H9 (cell line): Measurements from ENCODE around the gene SHANK3. TPM values are rescaled to one million over a fixed set of nuclear protein-coding genes. Genes with fewer than 3 reads are reported as not detected.
A peak's percentile ranks its signal among the peaks of the same experiment; 100 is the strongest.

ENCODE experiments used
- DNase-seq: peaks from one replicate; pipeline ENCODE4 v3.0.0-alpha.2; 2017
- H2AFZ ChIP-seq: one replicate; pipeline ENCODE4 v1.6.1; 2013; ENCODE audit warnings: mild to moderate bottlenecking, low read length, control low read depth, moderate library complexity
- H2AK5ac ChIP-seq: 2 replicates; pipeline ENCODE4 v1.6.1; 2013; ENCODE audit warnings: low read length, control low read depth, mixed read lengths; ENCODE audit not compliant: insufficient read length
- H2BK120ac ChIP-seq: one replicate; pipeline ENCODE4 v1.6.1; 2013; ENCODE audit warnings: low read depth, mild to moderate bottlenecking, low read length, control low read depth, inconsistent platforms; ENCODE audit not compliant: poor library complexity, severe bottlenecking
- H2BK12ac ChIP-seq: 2 replicates; pipeline ENCODE4 v1.6.1; 2013; ENCODE audit warnings: low read length, control low read depth, mixed read lengths, low read depth; ENCODE audit not compliant: insufficient read length
- H2BK15ac ChIP-seq: 2 replicates; pipeline ENCODE4 v1.6.1; 2013; ENCODE audit warnings: low read depth, low read length, control low read depth
- H2BK20ac ChIP-seq: one replicate; pipeline ENCODE4 v1.6.1; 2013; ENCODE audit warnings: low read depth, mild to moderate bottlenecking, low read length, control low read depth, inconsistent platforms; ENCODE audit not compliant: poor library complexity, severe bottlenecking
- H2BK5ac ChIP-seq: 2 replicates; pipeline ENCODE4 v1.6.1; 2013; ENCODE audit warnings: low read length, control low read depth, mixed read lengths; ENCODE audit not compliant: insufficient read length
- H3K14ac ChIP-seq: 2 replicates; pipeline ENCODE4 v1.6.1; 2013; ENCODE audit warnings: low read length, control low read depth; ENCODE audit not compliant: insufficient read depth
- H3K18ac ChIP-seq: 2 replicates; pipeline ENCODE4 v1.6.1; 2013; ENCODE audit warnings: low read depth, mild to moderate bottlenecking, mixed read lengths, low read length, control low read depth; ENCODE audit not compliant: insufficient read length
- H3K23ac ChIP-seq: 2 replicates; pipeline ENCODE4 v1.6.1; 2013; ENCODE audit warnings: low read length, control low read depth, mixed read lengths, low read depth; ENCODE audit not compliant: insufficient read length
- H3K23me2 ChIP-seq: 2 replicates; pipeline ENCODE4 v1.6.1; 2013; ENCODE audit warnings: low read depth, mild to moderate bottlenecking, mixed read lengths, low read length, control low read depth; ENCODE audit not compliant: insufficient read length, poor library complexity, severe bottlenecking
- H3K27ac ChIP-seq: 2 replicates; pipeline ENCODE4 v1.5.1; 2013; ENCODE audit warnings: low read length, control low read depth, mixed read lengths, low read depth; ENCODE audit not compliant: insufficient read length
- H3K27me3 ChIP-seq: 2 replicates; pipeline ENCODE4 v1.6.1; 2013; ENCODE audit warnings: low read length, control low read depth, inconsistent platforms; ENCODE audit not compliant: insufficient read depth
- H3K4ac ChIP-seq: 2 replicates; pipeline ENCODE4 v1.6.1; 2013; ENCODE audit warnings: low read depth, mild to moderate bottlenecking, control low read depth, inconsistent platforms, low read length, moderate library complexity
- H3K4me1 ChIP-seq: 2 replicates; pipeline ENCODE4 v1.6.1; 2013; ENCODE audit warnings: low read length, control low read depth, inconsistent platforms; ENCODE audit not compliant: insufficient read depth
- H3K4me2 ChIP-seq: 2 replicates; pipeline ENCODE4 v1.6.1; 2013; ENCODE audit warnings: low read length, control low read depth, mixed read lengths; ENCODE audit not compliant: insufficient read length, insufficient read depth
- H3K56ac ChIP-seq: 2 replicates; pipeline ENCODE4 v1.6.1; 2013; ENCODE audit warnings: low read depth, mild to moderate bottlenecking, mixed read lengths, low read length, control low read depth; ENCODE audit not compliant: insufficient read length
- H3K79me1 ChIP-seq: 2 replicates; pipeline ENCODE4 v1.6.1; 2013; ENCODE audit warnings: low read depth, mild to moderate bottlenecking, moderate library complexity, low read length, control low read depth, inconsistent platforms; ENCODE audit not compliant: insufficient read depth, poor library complexity, severe bottlenecking
- H3K79me2 ChIP-seq: 2 replicates; pipeline ENCODE4 v1.6.1; 2013; ENCODE audit warnings: low read length, control low read depth, inconsistent platforms; ENCODE audit not compliant: insufficient read depth
- H3K9ac ChIP-seq: 2 replicates; pipeline ENCODE4 v1.6.1; 2013; ENCODE audit warnings: low read length, control low read depth, mixed read lengths; ENCODE audit not compliant: insufficient read length; ENCODE audit errors: extremely low read depth
- H3K9me3 ChIP-seq: one replicate; pipeline ENCODE4 v1.6.1; 2013; ENCODE audit warnings: low read depth, low read length, inconsistent platforms; ENCODE audit not compliant: control insufficient read depth
- H3T11ph ChIP-seq: one replicate; pipeline ENCODE4 v1.6.1; 2013; ENCODE audit warnings: mild to moderate bottlenecking, low read length, control low read depth, inconsistent platforms
- H4K20me1 ChIP-seq: one replicate; pipeline ENCODE4 v1.6.1; 2013; ENCODE audit not compliant: control insufficient read depth, insufficient read length, insufficient read depth
- H4K5ac ChIP-seq: 2 replicates; pipeline ENCODE4 v1.6.1; 2013; ENCODE audit warnings: low read depth, mild to moderate bottlenecking, mixed read lengths, low read length, control low read depth; ENCODE audit not compliant: insufficient read length
- H4K8ac ChIP-seq: replicated peaks from 2 replicates; pipeline ENCODE4 v1.6.1; 2013; ENCODE audit warnings: low read length, control low read depth, mixed read lengths, low read depth; ENCODE audit not compliant: insufficient read length
- H4K91ac ChIP-seq: 2 replicates; pipeline ENCODE4 v1.6.1; 2013; ENCODE audit warnings: low read depth, mild to moderate bottlenecking, moderate library complexity, mixed read lengths, low read length, control low read depth; ENCODE audit not compliant: insufficient read length
- H3K27ac Mint-ChIP-seq, 3 experiments: 2 replicates in 2 of 3; 3 replicates in 1 of 3; pipeline ENCODE4 v1.8.0; 2020 to 2021; ENCODE audit warnings: mixed read lengths in 3 of 3, mild to moderate bottlenecking in 1 of 3, moderate library complexity in 1 of 3
- H3K27me3 Mint-ChIP-seq: 2 replicates; pipeline ENCODE4 v1.8.0; 2021; ENCODE audit warnings: low read depth, mild to moderate bottlenecking, moderate library complexity, mixed read lengths
- H3K36me3 Mint-ChIP-seq, 3 experiments: 2 replicates in 2 of 3; 3 replicates in 1 of 3; pipeline ENCODE4 v1.8.0; 2020 to 2021; ENCODE audit warnings: low read depth in 3 of 3, mixed read lengths in 3 of 3; ENCODE audit not compliant: insufficient read depth in 1 of 3
- H3K4me1 Mint-ChIP-seq, 2 experiments: 2 replicates each; pipeline ENCODE4 v1.8.0; 2020; ENCODE audit warnings: mixed read lengths in 2 of 2
- H3K4me3 Mint-ChIP-seq, 2 experiments: 2 replicates in 1 of 2; 3 replicates in 1 of 2; pipeline ENCODE4 v1.8.0; 2020 to 2021; ENCODE audit warnings: mild to moderate bottlenecking in 2 of 2, mixed read lengths in 2 of 2, moderate library complexity in 1 of 2
- H3K9me3 Mint-ChIP-seq, 2 experiments: 2 replicates in 1 of 2; 3 replicates in 1 of 2; pipeline ENCODE4 v1.8.0; 2020; ENCODE audit warnings: mild to moderate bottlenecking in 2 of 2, mixed read lengths in 2 of 2, moderate library complexity in 1 of 2
- CTCF ChIP-seq: fragments of 200-600 bp; sonication (generic); conservative IDR thresholded peaks from 3 replicates; pipeline ENCODE4 v1.8.0; 2021; ENCODE audit warnings: antibody characterized with exemption, mild to moderate bottlenecking
- WGBS: extraction: QIAGEN DNeasy Blood & Tissue Kit; methylation state at CpG from one replicate; pipeline ENCODE4 v1.1.7; 2013; ENCODE audit warnings: missing lambda C conversion rate, low lambda C conversion rate, mixed read lengths; ENCODE audit not compliant: insufficient read length; ENCODE audit errors: extremely low coverage; 5-methylcytosine and 5-hydroxymethylcytosine counted together
- total RNA-seq: library from RNA; stranded (reverse); gene quantifications from 2 replicates; pipeline ENCODE4 v1.2.1, GENCODE V29; 2021

Gene SHANK3
- total RNA-seq, 1 experiment from 2014 or later, result 8.7 TPM

DNA sequence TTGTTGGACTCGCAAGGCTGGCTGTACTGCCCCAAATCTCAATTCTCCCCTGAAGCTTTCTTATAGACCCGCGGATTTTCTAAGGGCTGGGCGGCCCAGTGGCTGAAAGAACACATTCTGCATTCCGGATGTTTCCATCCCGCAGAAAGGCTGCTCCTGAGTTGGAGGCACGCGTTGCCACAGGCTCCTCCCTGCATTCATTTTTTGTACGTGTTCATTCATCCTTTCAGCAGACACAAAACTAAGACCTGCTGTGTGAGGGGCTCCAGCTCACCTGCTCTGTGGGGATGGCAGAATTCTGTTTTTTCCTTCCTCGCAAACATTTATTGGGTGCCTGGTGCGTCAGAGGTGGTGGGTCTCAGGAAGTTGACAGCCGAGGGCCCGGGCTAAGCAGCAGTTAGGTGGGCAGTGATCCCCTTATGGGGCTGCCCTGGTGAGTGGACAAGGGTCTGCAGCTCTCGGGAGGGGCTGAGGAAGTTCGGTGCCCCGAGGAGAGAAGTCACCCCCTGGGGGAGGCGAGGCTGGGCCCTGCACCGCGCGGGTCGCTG, 23.7 kb downstream of the SHANK3 start:
- H3K23ac ChIP-seq, result no peak overlapping the region
- no peak for DNase-seq
- H3K79me2 ChIP-seq, result no peaks in the 10 kb centered on the region
- H3K9me3 Mint-ChIP-seq, result no peaks in the 10 kb centered on the region
- H2BK5ac ChIP-seq, result no peak overlapping the region
- no peak overlapping the region for H3K4ac ChIP-seq
- no peak overlapping the region for H2BK15ac ChIP-seq
- no peak overlapping the region for H2AK5ac ChIP-seq
- no peak overlapping the region for H3K27ac ChIP-seq
- peak overlapping the region in 1 of 2 experiments; percentile 85; a peak in 2 of 5 replicates for H3K4me3 Mint-ChIP-seq
- no peaks in the 10 kb centered on the region for H3K9me3 ChIP-seq
- H3K9ac ChIP-seq, result no peak overlapping the region
- H3K4me1 Mint-ChIP-seq, result peaks cover 4 to 18% of the 10 kb centered on the region in 2 experiments
- H3K27ac Mint-ChIP-seq, result no peak overlapping the region
- no peak overlapping the region for H4K8ac ChIP-seq
- no peak overlapping the region for H2BK20ac ChIP-seq
- H4K5ac ChIP-seq, result no peak overlapping the region
- H2BK12ac ChIP-seq, result no peak overlapping the region
- no peaks in the 10 kb centered on the region for H3K4me1 ChIP-seq
- no peak overlapping the region for H3K56ac ChIP-seq
- peaks cover 0 to 9% (median 4%) of the 10 kb centered on the region in 3 experiments; a peak in 4 of 7 replicates for H3K36me3 Mint-ChIP-seq
- H3K79me1 ChIP-seq, result no peaks in the 10 kb centered on the region
- H4K20me1 ChIP-seq, result no peaks in the 10 kb centered on the region
- H3T11ph ChIP-seq, result no peak overlapping the region
- no peak overlapping the region for H3K18ac ChIP-seq
- TF ChIP-seq CTCF, result no peak
- H3K4me2 ChIP-seq, result peak overlapping the region; percentile 20
- H4K91ac ChIP-seq, result no peak overlapping the region
- H2BK120ac ChIP-seq, result no peak overlapping the region
- no peak overlapping the region for H3K14ac ChIP-seq
- peaks cover 8% of the 10 kb centered on the region for H3K23me2 ChIP-seq
- no peak overlapping the region for H2AFZ ChIP-seq
- WGBS, result no CpG with 5 or more reads among the region's 21 CpGs
- peaks cover 5% of the 10 kb centered on the region; the same call in 1 of the 2 replicates for H3K27me3 ChIP-seq
- peaks cover 57% of the 10 kb centered on the region for H3K27me3 Mint-ChIP-seq
